Sigmoid colon (tissue), 7 donors: ENCODE data around the gene RAB1B. TPM values are rescaled to one million over a fixed set of nuclear protein-coding genes. Genes with fewer than 3 reads are reported as not detected.

ENCODE experiments used
- DNase-seq: peaks from one replicate; pipeline ENCODE4 v3.0.0-alpha.2; 2019
- H3K27ac ChIP-seq, 4 donors: fragments of 200-600 bp; sonication (generic); one replicate each; pipeline ENCODE4 v1.5.1; 2016 to 2019; ENCODE audit warnings: mild to moderate bottlenecking in 1 of 4
- H3K27me3 ChIP-seq, 3 donors: fragments of 200-600 bp; sonication (generic); one replicate each; pipeline ENCODE4 v1.5.1; 2019; ENCODE audit warnings: mild to moderate bottlenecking in 1 of 3
- H3K36me3 ChIP-seq, 4 donors: fragments of 200-600 bp; sonication (generic); one replicate each; pipeline ENCODE4 v1.5.1; 2016 to 2019
- H3K4me1 ChIP-seq, 4 donors: fragments of 200-600 bp; sonication (generic); one replicate each; pipeline ENCODE4 v1.5.1; 2017 to 2019
- H3K4me3 ChIP-seq, 4 donors: fragments of 200-600 bp; sonication (generic); one replicate each; pipeline ENCODE4 v1.5.1; 2017 to 2019; ENCODE audit warnings: mild to moderate bottlenecking in 2 of 4, moderate library complexity in 1 of 4
- H3K9me3 ChIP-seq, 4 donors: fragments of 200-600 bp in 3 of 4; sonication (generic) in 3 of 4; one replicate each; pipeline versions ENCODE4 v1.5.1 to v1.6.1; 2013 to 2019
- CTCF ChIP-seq, 4 experiments: fragments of 450-650 bp in 3 of 4; fragments of 200-600 bp in 1 of 4; IDR thresholded peaks; one replicate each; pipeline ENCODE4 v1.5.1; 2016 to 2019; ENCODE audit warnings: antibody characterized with exemption in 4 of 4, mild to moderate bottlenecking in 3 of 4, moderate library complexity in 2 of 4
- EP300 ChIP-seq, 4 donors: sonication (generic); formaldehyde crosslinking; IDR thresholded peaks; one replicate each; pipeline ENCODE4 v1.6.1; 2017; ENCODE audit warnings: antibody characterized with exemption in 4 of 4
- POLR2A ChIP-seq, 2 donors: fragments of 450-650 bp; IDR thresholded peaks; one replicate each; pipeline ENCODE4 v1.6.1; 2016; ENCODE audit warnings: antibody characterized with exemption in 2 of 2, mild to moderate bottlenecking in 2 of 2, moderate library complexity in 2 of 2
- POLR2AphosphoS5 ChIP-seq, 4 donors: sonication (generic); formaldehyde crosslinking; IDR thresholded peaks; one replicate each; pipeline ENCODE4 v1.6.1; 2017; ENCODE audit warnings: antibody characterized with exemption in 4 of 4
- WGBS, 2 donors: extraction: QIAGEN DNeasy Blood & Tissue Kit; methylation state at CpG; one replicate each; pipeline ENCODE4 v1.1.7; 2013; 5-methylcytosine and 5-hydroxymethylcytosine counted together
- intact Hi-C: fragments of 100-400 bp; cut with DNase I; formaldehyde crosslinking; loops from one replicate; pipeline ENCODE4 v1.15.1; 2023
- polyA plus RNA-seq, 3 donors: library from polyadenylated mRNA; stranded (reverse); fragments of 200-250 nt; gene quantifications; one replicate each; pipeline ENCODE4 v1.2.3, GENCODE V29; 2013
- total RNA-seq, 4 donors: library from RNA; depleted of rRNA; stranded (reverse); fragments of >200 nt; gene quantifications; one replicate each; pipeline ENCODE4 v1.1.0, GENCODE V29; 2016
- donor health status: healthy with polysubstance abuse.
- donor health status: Bipolar disorder and iron deficiency.
- donor health status: healthy.

The RAB1B gene
- total and polyA plus RNA-seq, 7 donors: 65.4 to 286 (median 93.7) TPM

GRCh38 chr11:66294626-66295620 is 26.5 kb downstream of the RAB1B start:
- Histone ChIP-seq H3K27ac (no peak overlapping the region), H3K27me3 (peaks cover 28 to 53% (median 49%) of the 10 kb centered on the region in 3 donors), H3K4me3 (no peak overlapping the region), H3K4me1 (peaks cover 0 to 14% (median 11%) of the 10 kb centered on the region in 4 donors), H3K36me3 (no peaks in the 10 kb centered on the region), H3K9me3 (no peaks in the 10 kb centered on the region)
- DNase-seq: no peak
- intact Hi-C loops: no loop called here
- 86 to 89% methylated on average over 123 of the region's 123 CpGs for WGBS, 2 donors
- TF ChIP-seq EP300 (IDR thresholded peaks at IDR 0.05) (no peak), POLR2A (IDR thresholded peaks at IDR 0.05) (no peak), CTCF (IDR thresholded peaks at IDR 0.05) (no peak), POLR2AphosphoS5 (IDR thresholded peaks at IDR 0.05) (no peak)

- intact Hi-C loops: no loop called here
- no peak for DNase-seq
- Histone ChIP-seq H3K4me1 (no peaks in the 10 kb centered on the region), H3K9me3 (no peaks in the 10 kb centered on the region), H3K27ac (no peak overlapping the region), H3K27me3 (peaks cover 13 to 37% (median 33%) of the 10 kb centered on the region in 3 donors), H3K4me3 (no peak overlapping the region), H3K36me3 (no peaks in the 10 kb centered on the region)
- TF ChIP-seq POLR2AphosphoS5 (IDR thresholded peaks at IDR 0.05): no peak
- TF ChIP-seq EP300 (IDR thresholded peaks at IDR 0.05): no peak
- no peak for TF ChIP-seq POLR2A (IDR thresholded peaks at IDR 0.05)
- TF ChIP-seq CTCF (IDR thresholded peaks at IDR 0.05): no peak
- WGBS, 2 donors: 62 to 69% methylated on average over 8 of the region's 8 CpGs
Measured at GRCh38 chr11:66297610-66298009, 29.2 kb downstream of the RAB1B start.

GRCh38 chr11:66299186-66299585 is 30.7 kb downstream of the RAB1B start:
- Histone ChIP-seq H3K27ac (no peak overlapping the region), H3K27me3 (peaks cover 0 to 21% (median 17%) of the 10 kb centered on the region in 3 donors), H3K36me3 (no peaks in the 10 kb centered on the region), H3K4me1 (no peaks in the 10 kb centered on the region), H3K4me3 (no peak overlapping the region), H3K9me3 (no peaks in the 10 kb centered on the region)
- 67 to 81% methylated on average over 3 of the region's 3 CpGs for WGBS, 2 donors
- TF ChIP-seq POLR2AphosphoS5 (IDR thresholded peaks at IDR 0.05) (no peak), POLR2A (IDR thresholded peaks at IDR 0.05) (no peak), CTCF (IDR thresholded peaks at IDR 0.05) (no peak), EP300 (IDR thresholded peaks at IDR 0.05) (no peak)
- no peak for DNase-seq
- intact Hi-C loops: no loop called here

GRCh38 chr11:66302656-66303055 is 34.2 kb downstream of the RAB1B start:
- no peaks in the 10 kb centered on the region for H3K27me3 ChIP-seq
- TF ChIP-seq POLR2AphosphoS5 (IDR thresholded peaks at IDR 0.05) (no peak), POLR2A (IDR thresholded peaks at IDR 0.05) (no peak), CTCF (IDR thresholded peaks at IDR 0.05) (no peak), EP300 (IDR thresholded peaks at IDR 0.05) (no peak)
- H3K4me1 ChIP-seq: no peaks in the 10 kb centered on the region
- H3K27ac ChIP-seq: no peak overlapping the region
- H3K36me3 ChIP-seq: no peaks in the 10 kb centered on the region
- no peak overlapping the region for H3K4me3 ChIP-seq
- intact Hi-C loops: no loop called here
- H3K9me3 ChIP-seq: no peaks in the 10 kb centered on the region
- WGBS, 2 donors: 91% methylated on average over 12 of the region's 12 CpGs
- DNase-seq: no peak
